Thoracic aorta (tissue), 2 donors: ENCODE results near the gene NTMT1. TPM values are rescaled to one million over a fixed set of nuclear protein-coding genes. Genes with fewer than 3 reads are reported as not detected.
"Not testable (repeated sequence)": the region's sequence is repeated elsewhere in the genome, so short reads cannot be mapped to it uniquely, and the experiment has no call there.

Experiments used
- ATAC-seq: fragments of 150-250 bp; one replicate; pipeline ENCODE4 v1.8.0; 2017; ENCODE audit warnings: low read depth; ENCODE audit not compliant: insufficient number of reproducible peaks, low FRiP score
- DNase-seq: peaks from one replicate; pipeline ENCODE4 v3.0.0-alpha.2; 2020; ENCODE audit warnings: low spot score
- H3K27ac ChIP-seq, 2 donors: fragments of 200-600 bp; sonication (generic); 1 replicate in 1 of 2; 2 replicates in 1 of 2; pipeline ENCODE4 v1.5.1; 2016; ENCODE audit warnings: mild to moderate bottlenecking in 2 of 2, moderate library complexity in 2 of 2
- H3K27me3 ChIP-seq: fragments of 200-600 bp; sonication (generic); replicated peaks from 2 replicates; pipeline ENCODE4 v1.6.0; 2016; ENCODE audit warnings: mild to moderate bottlenecking; ENCODE audit not compliant: insufficient read depth
- H3K36me3 ChIP-seq: fragments of 200-600 bp; sonication (generic); one replicate; pipeline ENCODE4 v1.5.1; 2016
- H3K4me1 ChIP-seq, 2 donors: fragments of 200-600 bp; sonication (generic); 1 replicate in 1 of 2; 2 replicates in 1 of 2; pipeline versions ENCODE4 v1.5.1 to v1.6.0; 2016; ENCODE audit warnings: low read depth in 2 of 2, mild to moderate bottlenecking in 1 of 2; ENCODE audit not compliant: control insufficient read depth in 1 of 2
- H3K4me3 ChIP-seq: fragments of 200-600 bp; sonication (generic); 2 replicates; pipeline ENCODE4 v1.5.1; 2016; ENCODE audit warnings: mild to moderate bottlenecking
- H3K9me3 ChIP-seq: fragments of 200-600 bp; sonication (generic); 2 replicates; pipeline ENCODE4 v1.5.1; 2016
- total RNA-seq, 2 donors: library from RNA; depleted of rRNA; stranded (reverse); fragments of >200 nt; gene quantifications; one replicate each; pipeline versions ENCODE4 v1.1.0 to v1.2.3, GENCODE V29; 2016
- TF ChIP-seq, protein P1 (sequence below): fragments of 200-600 bp; sonication (generic); IDR thresholded peaks from one replicate; pipeline ENCODE4 v1.5.1; 2019; ENCODE audit warnings: antibody characterized with exemption

NTMT1 gene
- total RNA-seq, 2 donors from 2014 or later, result 16.9 to 27.2 TPM

- no peak overlapping the region for H3K27ac ChIP-seq
- ATAC-seq (no peak), DNase-seq (no peak)
- no peaks in the 10 kb centered on the region for H3K9me3 ChIP-seq
- H3K27me3 ChIP-seq, result no peaks in the 10 kb centered on the region
- TF ChIP-seq, protein P1, sequence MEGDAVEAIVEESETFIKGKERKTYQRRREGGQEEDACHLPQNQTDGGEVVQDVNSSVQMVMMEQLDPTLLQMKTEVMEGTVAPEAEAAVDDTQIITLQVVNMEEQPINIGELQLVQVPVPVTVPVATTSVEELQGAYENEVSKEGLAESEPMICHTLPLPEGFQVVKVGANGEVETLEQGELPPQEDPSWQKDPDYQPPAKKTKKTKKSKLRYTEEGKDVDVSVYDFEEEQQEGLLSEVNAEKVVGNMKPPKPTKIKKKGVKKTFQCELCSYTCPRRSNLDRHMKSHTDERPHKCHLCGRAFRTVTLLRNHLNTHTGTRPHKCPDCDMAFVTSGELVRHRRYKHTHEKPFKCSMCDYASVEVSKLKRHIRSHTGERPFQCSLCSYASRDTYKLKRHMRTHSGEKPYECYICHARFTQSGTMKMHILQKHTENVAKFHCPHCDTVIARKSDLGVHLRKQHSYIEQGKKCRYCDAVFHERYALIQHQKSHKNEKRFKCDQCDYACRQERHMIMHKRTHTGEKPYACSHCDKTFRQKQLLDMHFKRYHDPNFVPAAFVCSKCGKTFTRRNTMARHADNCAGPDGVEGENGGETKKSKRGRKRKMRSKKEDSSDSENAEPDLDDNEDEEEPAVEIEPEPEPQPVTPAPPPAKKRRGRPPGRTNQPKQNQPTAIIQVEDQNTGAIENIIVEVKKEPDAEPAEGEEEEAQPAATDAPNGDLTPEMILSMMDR, result no peak
- H3K36me3 ChIP-seq, result no peaks in the 10 kb centered on the region
- H3K4me1 ChIP-seq, result peaks cover 4 to 19% of the 10 kb centered on the region in 2 donors
- no peak overlapping the region for H3K4me3 ChIP-seq
Measured at GRCh38 chr9:129586245-129586644, 39.7 kb upstream of the NTMT1 start.

DNA sequence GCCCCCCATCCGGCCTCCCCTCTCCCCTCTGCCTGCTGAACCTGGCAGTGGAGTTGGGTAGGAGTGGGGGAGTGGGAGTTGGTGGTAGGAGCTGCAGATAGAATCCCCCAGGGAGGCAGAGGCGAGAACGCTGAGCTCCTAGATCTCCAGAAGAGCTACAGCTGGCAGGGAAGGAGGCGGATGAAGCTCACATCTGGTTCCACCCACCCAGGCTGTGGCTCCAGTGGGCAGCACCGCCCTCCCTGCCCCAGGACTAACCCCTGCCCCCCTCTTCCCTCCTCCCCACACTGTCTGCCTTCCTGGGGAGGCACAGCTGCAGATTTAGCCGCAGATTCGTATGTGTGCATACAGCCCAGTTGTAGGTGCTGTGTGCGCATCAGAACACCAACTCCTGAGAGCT lies 39.3 kb upstream of the NTMT1 start:
- H3K4me1 ChIP-seq, result peaks cover 4 to 19% of the 10 kb centered on the region in 2 donors
- no peaks in the 10 kb centered on the region for H3K36me3 ChIP-seq
- ATAC-seq, result no peak
- TF ChIP-seq, protein P1, result no peak
- H3K27me3 ChIP-seq, result no peaks in the 10 kb centered on the region
- no peak overlapping the region for H3K27ac ChIP-seq
- no peak overlapping the region for H3K4me3 ChIP-seq
- no peak for DNase-seq
- H3K9me3 ChIP-seq, result no peaks in the 10 kb centered on the region

DNA sequence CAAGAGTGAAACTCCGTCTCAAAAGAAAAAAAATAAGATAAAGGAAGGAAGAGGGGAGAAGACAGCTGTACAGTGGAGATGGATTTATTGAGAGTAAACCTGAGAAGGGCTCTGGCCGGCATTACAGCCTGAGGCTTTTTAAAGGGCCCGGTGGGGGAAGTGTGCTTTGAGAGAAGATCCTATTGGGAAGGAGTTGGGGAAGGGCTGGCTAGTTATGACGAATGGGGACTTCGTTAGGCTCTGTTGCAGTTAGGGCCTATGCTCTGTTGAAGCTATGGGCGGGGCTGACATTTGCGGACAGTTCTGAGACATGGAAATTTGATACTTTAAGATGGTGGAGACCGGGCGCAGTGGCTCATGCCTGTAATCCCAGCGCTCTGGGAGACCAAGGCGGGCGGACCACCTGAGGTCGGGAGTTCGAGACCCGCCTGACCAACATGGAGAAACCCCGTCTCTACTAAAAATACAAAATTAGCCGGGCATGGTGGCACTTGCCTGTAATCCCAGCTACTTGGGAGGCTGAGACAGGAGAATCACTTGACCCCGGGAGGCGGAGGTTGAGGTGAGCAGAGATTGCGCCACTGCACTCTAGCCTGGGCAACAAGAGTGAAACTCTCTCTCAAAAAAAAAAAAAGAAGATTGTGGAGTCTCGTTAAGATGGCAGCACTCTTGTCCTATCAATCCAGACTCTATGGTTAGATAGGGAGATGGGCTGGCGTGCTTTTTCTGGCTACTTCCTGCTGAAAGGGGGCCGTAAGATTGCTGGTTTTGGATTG lies 38.3 kb upstream of the NTMT1 start:
- Histone ChIP-seq H3K27me3 (no peaks in the 10 kb centered on the region), H3K36me3 (no peaks in the 10 kb centered on the region), H3K9me3 (no peaks in the 10 kb centered on the region), H3K4me3 (no peak overlapping the region), H3K4me1 (peaks cover 4 to 19% of the 10 kb centered on the region in 2 donors), H3K27ac (no peak overlapping the region)
- DNase-seq, result no peak
- ATAC-seq, result no peak
- TF ChIP-seq, protein P1, result no peak

- H3K4me1 ChIP-seq, result peaks cover 0 to 15% of the 10 kb centered on the region in 2 donors
Measured at GRCh38 chr9:129590466-129590865, 35.5 kb upstream of the NTMT1 start.

DNA sequence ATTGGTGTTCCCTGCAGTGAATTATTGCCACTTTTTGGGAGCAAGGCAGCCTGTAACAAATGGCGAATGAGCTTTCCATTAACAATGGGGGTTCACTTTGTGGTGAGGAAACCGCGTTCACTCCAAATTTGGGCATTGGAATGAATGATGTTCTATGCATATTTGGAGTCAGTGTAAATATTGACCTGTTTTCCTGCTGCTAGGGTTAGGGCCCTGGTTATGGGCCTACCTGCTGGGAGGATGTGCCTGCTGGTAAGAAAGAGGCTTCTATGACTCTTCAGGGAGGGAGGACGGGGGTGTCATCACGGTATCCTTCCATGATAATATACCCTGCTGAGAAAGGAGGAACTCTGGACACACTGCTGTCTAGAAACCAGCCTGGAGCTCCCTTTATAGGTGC lies 34.0 kb upstream of the NTMT1 start:
- Histone ChIP-seq H3K27ac (no peak overlapping the region), H3K36me3 (no peaks in the 10 kb centered on the region), H3K4me1 (peaks cover 0 to 27% of the 10 kb centered on the region in 2 donors), H3K27me3 (no peaks in the 10 kb centered on the region), H3K4me3 (no peak overlapping the region), H3K9me3 (no peaks in the 10 kb centered on the region)
- DNase-seq, result no peak
- no peak for ATAC-seq
- TF ChIP-seq, protein P1, result no peak

More at GRCh38 chr9:129590466-129590865, 35.5 kb upstream of the NTMT1 start:
- Histone ChIP-seq H3K4me3 (no peak overlapping the region), H3K27me3 (no peaks in the 10 kb centered on the region), H3K36me3 (no peaks in the 10 kb centered on the region), H3K27ac (peak overlapping the region in 1 of 2 donors; percentile 42), H3K9me3 (no peaks in the 10 kb centered on the region)
- DNase-seq (no peak), ATAC-seq (no peak)
- TF ChIP-seq, protein P1, result no peak

DNA sequence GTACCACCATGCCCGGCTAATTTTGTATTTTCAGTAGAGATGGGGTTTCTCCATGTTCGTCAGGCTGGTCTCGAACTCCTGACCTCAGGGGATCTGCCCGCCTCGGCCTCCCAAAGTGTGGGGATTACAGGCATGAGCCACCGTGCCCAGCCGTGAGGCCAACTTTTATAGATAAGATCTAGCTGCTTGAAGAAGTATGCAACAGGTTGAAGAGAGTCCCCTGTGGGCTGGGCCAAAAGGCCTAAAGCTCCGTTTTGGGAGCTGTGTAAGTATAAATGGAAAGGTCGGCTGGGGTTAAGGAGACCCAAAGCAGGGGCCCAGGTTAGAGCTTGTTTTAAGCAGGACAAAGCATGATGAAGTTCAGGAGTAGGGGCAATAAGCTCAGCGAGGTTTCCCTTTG lies 33.2 kb upstream of the NTMT1 start:
- H3K4me1 ChIP-seq, result peaks cover 4 to 32% of the 10 kb centered on the region in 2 donors
- H3K27ac ChIP-seq, H3K36me3 ChIP-seq, H3K4me3 ChIP-seq, H3K9me3 ChIP-seq, H3K27me3 ChIP-seq, ATAC-seq, DNase-seq: not testable (repeated sequence)
